Smooth muscle cell of the brain vasculature (primary cell): Measurements from ENCODE around the gene SASH3.

Source experiments
- DNase-seq: peaks from one replicate; pipeline ENCODE4 v3.0.0-alpha.2; 2012; ENCODE audit warnings: low read depth, low spot score

The SASH3 gene

GRCh38 chrX:129783291-129783713 lies 3.6 kb downstream of the SASH3 start:
- DNase-seq = no peak

- no peak for DNase-seq
Measured at GRCh38 chrX:129784371-129784770, 4.6 kb downstream of the SASH3 start.

- no peak for DNase-seq
Measured at GRCh38 chrX:129785160-129785947, 5.6 kb downstream of the SASH3 start.

- no peak for DNase-seq
Measured at GRCh38 chrX:129786210-129786651, 6.5 kb downstream of the SASH3 start.

- DNase-seq = no peak
Measured at GRCh38 chrX:129787336-129788055, 7.7 kb downstream of the SASH3 start.

GRCh38 chrX:129788527-129788926 lies 8.8 kb downstream of the SASH3 start:
- DNase-seq = no peak

GRCh38 chrX:129790146-129790545 lies 10.4 kb downstream of the SASH3 start:
- DNase-seq = no peak

GRCh38 chrX:129790808-129791207 lies 11.1 kb downstream of the SASH3 start:
- DNase-seq = no peak

GRCh38 chrX:129791336-129791735 lies 11.6 kb downstream of the SASH3 start:
- no peak for DNase-seq

GRCh38 chrX:129791961-129792570 lies 12.3 kb downstream of the SASH3 start:
- DNase-seq = no peak

- no peak for DNase-seq
Measured at GRCh38 chrX:129792586-129793291, 13.0 kb downstream of the SASH3 start.

- DNase-seq = no peak
Measured at GRCh38 chrX:129793604-129794191, 13.9 kb downstream of the SASH3 start.

- DNase-seq = no peak
Measured at GRCh38 chrX:129795584-129795983, 15.8 kb downstream of the SASH3 start.

GRCh38 chrX:129797251-129797906 lies 17.6 kb downstream of the SASH3 start:
- DNase-seq = no peak

- no peak for DNase-seq
Measured at GRCh38 chrX:129798456-129798855, 18.7 kb downstream of the SASH3 start.

GRCh38 chrX:129798888-129799287 lies 19.1 kb downstream of the SASH3 start:
- no peak for DNase-seq

GRCh38 chrX:129800186-129800585 lies 20.4 kb downstream of the SASH3 start:
- no peak for DNase-seq

- no peak for DNase-seq
Measured at GRCh38 chrX:129802863-129803262, 23.1 kb downstream of the SASH3 start.

- no peak for DNase-seq
Measured at GRCh38 chrX:129804806-129805205, 25.1 kb downstream of the SASH3 start.

- no peak for DNase-seq
Measured at GRCh38 chrX:129808158-129808828, 28.5 kb downstream of the SASH3 start.
